HCT116 (cell line): ENCODE results near the gene RBM47. TPM values are rescaled to one million over a fixed set of nuclear protein-coding genes. Genes with fewer than 3 reads are reported as not detected.

ENCODE experiments used
- ATAC-seq: fragments of 200-7000 bp; cut with Tn5 transposase; 2 replicates; pipeline ENCODE4 v1.9.1; 2020; ENCODE audit warnings: mild to moderate bottlenecking, moderate library complexity
- BruUV-seq: library from RNA; stranded (reverse); fragments of 400-500 nt; replicated peaks from 2 replicates; lab custom pipeline; 2021; lab: Mats Ljungman, UMichigan
- CTCF ChIA-PET: fragments of 300-600 bp; sonication (Branson Sonifier 250); formaldehyde crosslinking; loops from one replicate; lab custom pipeline; 2021; ENCODE audit warnings: antibody characterized with exemption; lab: Charles Lee
- POLR2A ChIA-PET: fragments of 300-600, 350-600 bp; sonication (Branson Sonifier 250); formaldehyde crosslinking; loops from one replicate; lab custom pipeline; 2021; ENCODE audit warnings: antibody characterized with exemption; lab: Charles Lee
- RAD21 ChIA-PET, 2 experiments: fragments of 300-600 bp; sonication (Branson Sonifier 250); formaldehyde crosslinking; loops; one replicate each; lab custom pipeline; 2023; ENCODE audit warnings: low total read pairs in 2 of 2; ENCODE audit not compliant: uncharacterized antibody in 2 of 2, unreplicated experiment in 2 of 2, low non-redundant PET in 1 of 2; lab: Charles Lee
- DNase-seq: peaks from one replicate; pipeline ENCODE4 v3.0.0-alpha.2; 2010; ENCODE audit warnings: low read depth, low spot score
- H2AFZ ChIP-seq: fragments of 200-600 bp; shearing (Covaris generic), sonication (generic); 2 replicates; pipeline ENCODE4 v1.6.1; 2017; ENCODE audit warnings: low read depth, mixed run types, mixed read lengths, antibody characterized with exemption, low read length; ENCODE audit not compliant: poor library complexity, severe bottlenecking
- H3K27ac ChIP-seq: 2 replicates; pipeline ENCODE4 v1.5.1; 2012; ENCODE audit warnings: low read depth, low read length
- H3K27me3 ChIP-seq: fragments of 200-600 bp; sonication (generic); 2 replicates; pipeline ENCODE4 v1.6.1; 2016; ENCODE audit warnings: mixed run types, low read length, mixed read lengths; ENCODE audit not compliant: insufficient read depth
- H3K36me3 ChIP-seq, 2 experiments: fragments of 200-500 bp in 1 of 2; fragments of 200-600 bp in 1 of 2; sonication (Bioruptor generic) in 1 of 2; sonication (generic) in 1 of 2; 2 replicates each; pipeline versions ENCODE4 v1.5.1 to v1.6.1; 2014 to 2016; ENCODE audit warnings: low read length in 2 of 2, inconsistent platforms in 1 of 2, mixed read lengths in 1 of 2, mixed run types in 1 of 2; ENCODE audit not compliant: insufficient read depth in 2 of 2, control insufficient read depth in 1 of 2
- H3K4me1 ChIP-seq, 2 experiments: fragments of 200-600 bp in 1 of 2; sonication (generic) in 1 of 2; 2 replicates each; pipeline versions ENCODE4 v1.5.1 to v1.6.1; 2012 to 2017; ENCODE audit warnings: low read length in 2 of 2, inconsistent platforms in 1 of 2, mild to moderate bottlenecking in 1 of 2, mixed read lengths in 1 of 2, mixed run types in 1 of 2, moderate library complexity in 1 of 2; ENCODE audit not compliant: insufficient read depth in 2 of 2, control insufficient read depth in 1 of 2
- H3K4me2 ChIP-seq: fragments of 200-600 bp; sonication (generic); 2 replicates; pipeline ENCODE4 v1.6.1; 2017; ENCODE audit warnings: mixed run types, low read length, mixed read lengths
- H3K4me3 ChIP-seq, 2 experiments: fragments of 200-600 bp in 1 of 2; sonication (generic) in 1 of 2; replicated peaks in 1 of 2; 2 replicates each; pipeline ENCODE4 v1.5.1; 2011 to 2016; ENCODE audit warnings: low read length in 2 of 2, control low read depth in 1 of 2, low read depth in 1 of 2, mild to moderate bottlenecking in 1 of 2, mixed read lengths in 1 of 2, mixed run types in 1 of 2
- H3K79me2 ChIP-seq: fragments of 200-600 bp; sonication (generic); 2 replicates; pipeline ENCODE4 v1.6.1; 2017; ENCODE audit warnings: mild to moderate bottlenecking, mixed run types, low read length, moderate library complexity, mixed read lengths; ENCODE audit not compliant: insufficient read depth
- H3K9ac ChIP-seq: fragments of 200-600 bp; sonication (generic); 2 replicates; pipeline ENCODE4 v1.6.1; 2016; ENCODE audit warnings: low read length, mixed read lengths
- H3K9me2 ChIP-seq: fragments of 200-600 bp; sonication (generic), shearing (Covaris generic); 2 replicates; pipeline ENCODE4 v1.6.1; 2017; ENCODE audit warnings: mixed run types, mild to moderate bottlenecking, moderate library complexity; ENCODE audit not compliant: insufficient read depth
- H3K9me3 ChIP-seq, 2 experiments: fragments of 200-500 bp in 1 of 2; fragments of 200-600 bp in 1 of 2; sonication (Bioruptor generic) in 1 of 2; sonication (generic) in 1 of 2; 2 replicates each; pipeline ENCODE4 v1.6.1; 2014 to 2017; ENCODE audit warnings: low read length in 2 of 2, mixed read lengths in 2 of 2, inconsistent platforms in 1 of 2, low read depth in 1 of 2, mild to moderate bottlenecking in 1 of 2, mixed run types in 1 of 2, moderate library complexity in 1 of 2; ENCODE audit not compliant: control insufficient read depth in 1 of 2, insufficient read depth in 1 of 2
- H4K20me1 ChIP-seq: fragments of 200-600 bp; sonication (generic), shearing (Covaris generic); 2 replicates; pipeline ENCODE4 v1.6.1; 2017; ENCODE audit warnings: mixed run types, mild to moderate bottlenecking, moderate library complexity; ENCODE audit not compliant: insufficient read depth
- ATF3 ChIP-seq: IDR thresholded peaks from 2 replicates; pipeline ENCODE4 v1.6.1; 2012
- CBX3 ChIP-seq: IDR thresholded peaks from 2 replicates; pipeline ENCODE4 v1.6.1; 2012; ENCODE audit warnings: low read depth
- CEBPB ChIP-seq: IDR thresholded peaks from 2 replicates; pipeline ENCODE4 v1.6.1; 2012; ENCODE audit warnings: low read depth
- EGR1 ChIP-seq: IDR thresholded peaks from 2 replicates; pipeline ENCODE4 v1.6.1; 2012; ENCODE audit warnings: low read depth
- ELF1 ChIP-seq: IDR thresholded peaks from 2 replicates; pipeline ENCODE4 v1.6.1; 2012; ENCODE audit warnings: low read depth, borderline replicate concordance
- EZH2phosphoT487 ChIP-seq: fragments of 200-600 bp; IDR thresholded peaks from 2 replicates; pipeline ENCODE4 v1.6.1; 2018; ENCODE audit warnings: antibody characterized with exemption, borderline replicate concordance
- FOSL1 ChIP-seq: IDR thresholded peaks from 2 replicates; pipeline ENCODE4 v1.6.1; 2012; ENCODE audit warnings: low read depth
- JUND ChIP-seq: IDR thresholded peaks from 2 replicates; pipeline ENCODE4 v1.6.1; 2012
- POLR2A ChIP-seq: IDR thresholded peaks from 2 replicates; pipeline ENCODE4 v1.7.0; 2011; ENCODE audit warnings: borderline replicate concordance; ENCODE audit not compliant: insufficient read depth, insufficient read length; ENCODE audit errors: extremely low read depth
- POLR2AphosphoS5 ChIP-seq: IDR thresholded peaks from 2 replicates; pipeline ENCODE4 v1.6.1; 2011; ENCODE audit warnings: mild to moderate bottlenecking, low read depth, low read length, moderate library complexity
- RAD21 ChIP-seq: IDR thresholded peaks from 2 replicates; pipeline ENCODE4 v1.6.1; 2012; ENCODE audit warnings: low read depth, mild to moderate bottlenecking
- SP1 ChIP-seq: IDR thresholded peaks from 2 replicates; pipeline ENCODE4 v1.6.1; 2012; ENCODE audit warnings: low read depth
- SRF ChIP-seq: IDR thresholded peaks from 2 replicates; pipeline ENCODE4 v1.6.1; 2012; ENCODE audit warnings: low read depth
- TCF7L2 ChIP-seq: IDR thresholded peaks from 2 replicates; pipeline ENCODE4 v1.7.0; 2011; ENCODE audit warnings: borderline replicate concordance, inconsistent platforms; ENCODE audit not compliant: insufficient read depth, insufficient read length; ENCODE audit errors: extremely low read depth
- YY1 ChIP-seq: IDR thresholded peaks from 2 replicates; pipeline ENCODE4 v1.6.1; 2011; ENCODE audit warnings: low read length, low read depth, moderate library complexity, mild to moderate bottlenecking; ENCODE audit not compliant: insufficient replicate concordance; ENCODE audit errors: extremely low read depth
- ZBTB33 ChIP-seq: IDR thresholded peaks from 2 replicates; pipeline ENCODE4 v1.6.1; 2011; ENCODE audit warnings: mild to moderate bottlenecking, low read length, moderate library complexity; ENCODE audit not compliant: insufficient replicate concordance; ENCODE audit errors: extremely low read depth
- ZFX ChIP-seq: fragments of 450-650 bp; IDR thresholded peaks from 2 replicates; pipeline ENCODE4 v1.6.1; 2017
- ZNF274 ChIP-seq: fragments of 200-500 bp; sonication (Bioruptor generic); IDR thresholded peaks from 2 replicates; pipeline ENCODE4 v1.6.1; 2014; ENCODE audit warnings: mild to moderate bottlenecking, low read depth, low read length, inconsistent platforms
- intact Hi-C: fragments of 100-400 bp; cut with micrococcal nuclease; formaldehyde crosslinking; loops from 2 replicates; pipeline ENCODE4 v1.10.0; 2022
- total RNA-seq: library from RNA; stranded (reverse); gene quantifications from one replicate; pipeline ENCODE4 v1.2.1, GENCODE V29; 2021; ENCODE audit not compliant: unreplicated experiment
- TF ChIP-seq, protein P1 (sequence below): IDR thresholded peaks from 2 replicates; pipeline ENCODE4 v1.6.1; 2012; ENCODE audit warnings: low read depth
- TF ChIP-seq, protein P2 (sequence below): IDR thresholded peaks from 2 replicates; pipeline ENCODE4 v1.6.1; 2012

Gene RBM47
- total RNA-seq, 1 experiment from 2014 or later = 22.2 TPM

GRCh38 chr4:40475609-40476008 is 154.1 kb downstream of the RBM47 start:
- intact Hi-C loops = no loop called here
- ChIA-PET POLR2A (no interaction called here), RAD21 (no interaction called here), CTCF (no interaction called here)
- Histone ChIP-seq H3K9me2 (no peaks in the 10 kb centered on the region), H3K4me1 (peaks cover 0 to 7% of the 10 kb centered on the region in 2 experiments; a peak in 1 of 4 replicates), H3K4me3 (no peak overlapping the region), H2AFZ (no peak overlapping the region), H3K27ac (no peak overlapping the region), H3K4me2 (no peak overlapping the region), H3K27me3 (no peaks in the 10 kb centered on the region), H3K9ac (no peak overlapping the region), H3K36me3 (no peaks in the 10 kb centered on the region), H3K79me2 (no peaks in the 10 kb centered on the region), H4K20me1 (no peaks in the 10 kb centered on the region), H3K9me3 (no peaks in the 10 kb centered on the region)
- BruUV-seq = no TSS peak
- DNase-seq = no peak
- ATAC-seq = no peak
- TF ChIP-seq YY1 (no peak), ZBTB33 (no peak), POLR2AphosphoS5 (no peak), EGR1 (no peak), SP1 (no peak), ZFX (no peak), CBX3 (no peak), RAD21 (no peak), CEBPB (no peak), JUND (no peak), ZNF274 (no peak), TCF7L2 (no peak), ELF1 (no peak), POLR2A (no peak), ATF3 (no peak), SRF (no peak), EZH2phosphoT487 (no peak), FOSL1 (no peak)
- TF ChIP-seq, protein P1, sequence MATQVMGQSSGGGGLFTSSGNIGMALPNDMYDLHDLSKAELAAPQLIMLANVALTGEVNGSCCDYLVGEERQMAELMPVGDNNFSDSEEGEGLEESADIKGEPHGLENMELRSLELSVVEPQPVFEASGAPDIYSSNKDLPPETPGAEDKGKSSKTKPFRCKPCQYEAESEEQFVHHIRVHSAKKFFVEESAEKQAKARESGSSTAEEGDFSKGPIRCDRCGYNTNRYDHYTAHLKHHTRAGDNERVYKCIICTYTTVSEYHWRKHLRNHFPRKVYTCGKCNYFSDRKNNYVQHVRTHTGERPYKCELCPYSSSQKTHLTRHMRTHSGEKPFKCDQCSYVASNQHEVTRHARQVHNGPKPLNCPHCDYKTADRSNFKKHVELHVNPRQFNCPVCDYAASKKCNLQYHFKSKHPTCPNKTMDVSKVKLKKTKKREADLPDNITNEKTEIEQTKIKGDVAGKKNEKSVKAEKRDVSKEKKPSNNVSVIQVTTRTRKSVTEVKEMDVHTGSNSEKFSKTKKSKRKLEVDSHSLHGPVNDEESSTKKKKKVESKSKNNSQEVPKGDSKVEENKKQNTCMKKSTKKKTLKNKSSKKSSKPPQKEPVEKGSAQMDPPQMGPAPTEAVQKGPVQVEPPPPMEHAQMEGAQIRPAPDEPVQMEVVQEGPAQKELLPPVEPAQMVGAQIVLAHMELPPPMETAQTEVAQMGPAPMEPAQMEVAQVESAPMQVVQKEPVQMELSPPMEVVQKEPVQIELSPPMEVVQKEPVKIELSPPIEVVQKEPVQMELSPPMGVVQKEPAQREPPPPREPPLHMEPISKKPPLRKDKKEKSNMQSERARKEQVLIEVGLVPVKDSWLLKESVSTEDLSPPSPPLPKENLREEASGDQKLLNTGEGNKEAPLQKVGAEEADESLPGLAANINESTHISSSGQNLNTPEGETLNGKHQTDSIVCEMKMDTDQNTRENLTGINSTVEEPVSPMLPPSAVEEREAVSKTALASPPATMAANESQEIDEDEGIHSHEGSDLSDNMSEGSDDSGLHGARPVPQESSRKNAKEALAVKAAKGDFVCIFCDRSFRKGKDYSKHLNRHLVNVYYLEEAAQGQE = no peak
- TF ChIP-seq, protein P2, sequence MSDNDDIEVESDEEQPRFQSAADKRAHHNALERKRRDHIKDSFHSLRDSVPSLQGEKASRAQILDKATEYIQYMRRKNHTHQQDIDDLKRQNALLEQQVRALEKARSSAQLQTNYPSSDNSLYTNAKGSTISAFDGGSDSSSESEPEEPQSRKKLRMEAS = no peak
